ENCODE results near the gene MDH1.

The MDH1 gene

GRCh38 chr2:63642946-63643345 lies 54.2 kb downstream of the MDH1 start:
- no peak for DNase-seq

- no peak for DNase-seq
Observed at GRCh38 chr2:63643486-63643885, 54.7 kb downstream of the MDH1 start.

GRCh38 chr2:63648632-63649031 lies 59.9 kb downstream of the MDH1 start:
- no peak for DNase-seq

GRCh38 chr2:63649829-63650228 lies 61.1 kb downstream of the MDH1 start:
- DNase-seq, result no peak

- no peak for DNase-seq
Observed at GRCh38 chr2:63650756-63651155, 62.0 kb downstream of the MDH1 start.

- no peak for DNase-seq
Observed at GRCh38 chr2:63651356-63651755, 62.6 kb downstream of the MDH1 start.

- no peak for DNase-seq
Observed at GRCh38 chr2:63651861-63652651, 63.3 kb downstream of the MDH1 start.

GRCh38 chr2:63652652-63652985 lies 63.9 kb downstream of the MDH1 start:
- no peak for DNase-seq

- no peak for DNase-seq
Observed at GRCh38 chr2:63654959-63655358, 66.2 kb downstream of the MDH1 start.

All from DMS153 (cell line).